Measurements from ENCODE around the gene CLEC20A. TPM values are rescaled to one million over a fixed set of nuclear protein-coding genes. Genes with fewer than 3 reads are reported as not detected.
A peak's percentile ranks its signal among the peaks of the same experiment; 100 is the strongest.

The CLEC20A gene
- polyA plus RNA-seq, 1 donor (not counting 4 experiments of a cell fraction or from before 2014, with no cell fraction given): not detected

DNA sequence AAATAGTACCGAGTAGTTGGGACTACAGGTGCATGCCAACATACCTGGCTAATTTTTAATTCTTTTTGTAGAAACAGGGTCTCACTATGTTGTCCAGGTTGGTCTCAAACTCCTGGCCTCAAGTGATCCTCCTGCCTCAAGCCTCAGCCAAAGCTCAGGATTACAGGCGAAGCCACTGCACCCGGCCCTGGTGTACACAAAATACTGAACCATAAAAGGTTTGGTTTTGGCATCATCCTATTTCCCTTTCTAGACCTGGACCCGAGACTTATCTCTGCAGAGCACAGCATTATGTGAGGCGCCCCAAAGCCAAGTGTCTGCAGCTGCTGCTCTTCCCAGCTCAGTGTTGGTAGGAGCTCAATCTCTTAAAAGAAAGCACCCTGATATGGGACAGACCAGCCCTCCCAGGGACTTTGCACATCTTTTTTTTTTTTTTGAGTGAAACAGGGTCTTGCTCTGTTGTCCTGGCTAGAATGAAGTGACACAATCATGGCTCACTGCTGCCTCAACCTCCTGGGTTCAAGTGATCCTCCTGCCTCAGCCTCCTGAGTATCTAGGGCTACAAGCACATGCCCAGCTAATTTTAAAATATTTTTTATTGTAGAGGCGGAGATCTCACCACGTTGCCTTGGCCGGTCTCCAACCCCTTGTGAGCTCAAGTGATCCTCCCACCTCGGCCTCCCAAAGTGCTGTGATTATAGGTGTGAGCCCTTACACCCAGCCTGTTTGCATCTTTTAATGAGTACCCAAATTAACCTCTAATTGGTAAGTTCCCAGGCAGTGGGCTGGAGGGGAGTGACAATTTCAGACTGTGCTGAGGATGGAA, 36.6 kb upstream of the CLEC20A start:
- Histone ChIP-seq H3K4me2 (ENCODE audit: control insufficient read depth, extremely low read depth, insufficient read depth, low read depth, low read length) (no peak overlapping the region), H4K20me1 (ENCODE audit: control insufficient read depth, extremely low read depth, insufficient read depth, low read length) (no peaks in the 10 kb centered on the region), H2AFZ (ENCODE audit: control insufficient read depth, low read length) (no peak overlapping the region), H3K36me3 (ENCODE audit: control insufficient read depth in 2 of 2, extremely low read depth in 1 of 2, insufficient read depth in 2 of 2, low read length in 2 of 2) (no peaks in the 10 kb centered on the region), H3K9me1 (ENCODE audit: control insufficient read depth, extremely low read depth, insufficient read depth, low read length) (no peaks in the 10 kb centered on the region), H3K79me2 (ENCODE audit: control insufficient read depth, insufficient read depth, low read length) (no peaks in the 10 kb centered on the region), H3K9me3 (ENCODE audit: control insufficient read depth, low read depth, low read length) (no peaks in the 10 kb centered on the region), H3K4me3 (ENCODE audit: control insufficient read depth in 2 of 3, extremely low read depth in 1 of 3, insufficient read depth in 2 of 3, low read depth in 1 of 3, low read length in 3 of 3) (no peak overlapping the region), H3K27ac (ENCODE audit: control insufficient read depth, insufficient read depth, low read length) (no peak overlapping the region), H3K27me3 (ENCODE audit: control insufficient read depth, extremely low read depth, insufficient read depth, low read length) (no peaks in the 10 kb centered on the region), H3K9ac (ENCODE audit: control insufficient read depth, extremely low read depth, insufficient read depth, low read length) (no peak overlapping the region), H3K4me1 (ENCODE audit: control insufficient read depth, extremely low read depth, insufficient read depth, low read length) (peaks cover 37% of the 10 kb centered on the region)
- no peak for TF ChIP-seq EZH2 (IDR thresholded peaks at IDR 0.05; ENCODE audit: low read length)
- TF ChIP-seq, protein P1, sequence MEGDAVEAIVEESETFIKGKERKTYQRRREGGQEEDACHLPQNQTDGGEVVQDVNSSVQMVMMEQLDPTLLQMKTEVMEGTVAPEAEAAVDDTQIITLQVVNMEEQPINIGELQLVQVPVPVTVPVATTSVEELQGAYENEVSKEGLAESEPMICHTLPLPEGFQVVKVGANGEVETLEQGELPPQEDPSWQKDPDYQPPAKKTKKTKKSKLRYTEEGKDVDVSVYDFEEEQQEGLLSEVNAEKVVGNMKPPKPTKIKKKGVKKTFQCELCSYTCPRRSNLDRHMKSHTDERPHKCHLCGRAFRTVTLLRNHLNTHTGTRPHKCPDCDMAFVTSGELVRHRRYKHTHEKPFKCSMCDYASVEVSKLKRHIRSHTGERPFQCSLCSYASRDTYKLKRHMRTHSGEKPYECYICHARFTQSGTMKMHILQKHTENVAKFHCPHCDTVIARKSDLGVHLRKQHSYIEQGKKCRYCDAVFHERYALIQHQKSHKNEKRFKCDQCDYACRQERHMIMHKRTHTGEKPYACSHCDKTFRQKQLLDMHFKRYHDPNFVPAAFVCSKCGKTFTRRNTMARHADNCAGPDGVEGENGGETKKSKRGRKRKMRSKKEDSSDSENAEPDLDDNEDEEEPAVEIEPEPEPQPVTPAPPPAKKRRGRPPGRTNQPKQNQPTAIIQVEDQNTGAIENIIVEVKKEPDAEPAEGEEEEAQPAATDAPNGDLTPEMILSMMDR (optimal IDR thresholded peaks at IDR 0.05 in 1 of 3, IDR thresholded peaks at IDR 0.05 in 1 of 3, conservative IDR thresholded peaks at IDR 0.05 in 1 of 3; ENCODE audit: extremely low read depth in 1 of 3, insufficient read depth in 2 of 3, low read length in 3 of 3): no peak
- DNase-seq (ENCODE audit: low read depth, low spot score): no peak
- FAIRE-seq: no peak
- dilution Hi-C loops (cut with MboI; ENCODE audit: extremely low pct_ligation_motif_present, low sequenced_read_pairs): no loop called here

DNA sequence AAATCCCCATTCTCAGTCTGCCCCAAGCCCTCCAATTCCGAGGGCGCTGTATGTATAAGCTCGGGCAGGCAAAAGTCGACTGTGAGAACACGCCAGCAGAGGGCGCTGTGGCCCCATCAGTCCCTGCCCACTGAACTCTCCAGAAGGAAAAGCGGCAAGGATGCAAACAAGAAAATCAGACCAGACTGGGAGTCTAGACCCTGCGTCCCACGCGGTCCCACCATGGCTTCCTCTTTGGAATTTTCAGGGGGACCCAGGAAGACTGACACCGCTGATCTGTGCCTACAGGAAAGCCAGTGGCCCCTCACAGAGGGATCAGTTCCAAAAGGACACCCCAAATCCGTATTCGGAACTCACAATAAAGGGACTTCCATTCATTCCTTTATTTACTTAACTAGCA, 35.6 kb upstream of the CLEC20A start:
- FAIRE-seq (peak; percentile 70), DNase-seq (ENCODE audit: low read depth, low spot score) (no peak)
- H3K27me3 ChIP-seq (ENCODE audit: control insufficient read depth, extremely low read depth, insufficient read depth, low read length): no peaks in the 10 kb centered on the region
- peaks cover 29% of the 10 kb centered on the region for H3K4me1 ChIP-seq (ENCODE audit: control insufficient read depth, extremely low read depth, insufficient read depth, low read length)
- no peaks in the 10 kb centered on the region for H3K36me3 ChIP-seq (ENCODE audit: control insufficient read depth in 2 of 2, extremely low read depth in 1 of 2, insufficient read depth in 2 of 2, low read length in 2 of 2)
- TF ChIP-seq, protein P1 (optimal IDR thresholded peaks at IDR 0.05 in 1 of 3, IDR thresholded peaks at IDR 0.05 in 1 of 3, conservative IDR thresholded peaks at IDR 0.05 in 1 of 3; ENCODE audit: extremely low read depth in 1 of 3, insufficient read depth in 2 of 3, low read length in 3 of 3): peak; percentile 86 to 93 (median 93)
- TF ChIP-seq EZH2 (IDR thresholded peaks at IDR 0.05; ENCODE audit: low read length): no peak
- H3K9me1 ChIP-seq (ENCODE audit: control insufficient read depth, extremely low read depth, insufficient read depth, low read length): no peaks in the 10 kb centered on the region
- H3K9ac ChIP-seq (ENCODE audit: control insufficient read depth, extremely low read depth, insufficient read depth, low read length): peak overlapping the region; percentile 30
- H3K4me3 ChIP-seq (ENCODE audit: control insufficient read depth in 2 of 3, extremely low read depth in 1 of 3, insufficient read depth in 2 of 3, low read depth in 1 of 3, low read length in 3 of 3): no peak overlapping the region
- peak overlapping the region; percentile 46 for H3K4me2 ChIP-seq (ENCODE audit: control insufficient read depth, extremely low read depth, insufficient read depth, low read depth, low read length)
- H3K79me2 ChIP-seq (ENCODE audit: control insufficient read depth, insufficient read depth, low read length): no peaks in the 10 kb centered on the region
- no peaks in the 10 kb centered on the region for H3K9me3 ChIP-seq (ENCODE audit: control insufficient read depth, low read depth, low read length)
- H4K20me1 ChIP-seq (ENCODE audit: control insufficient read depth, extremely low read depth, insufficient read depth, low read length): no peaks in the 10 kb centered on the region
- H2AFZ ChIP-seq (ENCODE audit: control insufficient read depth, low read length): no peak overlapping the region
- dilution Hi-C loops (cut with MboI; ENCODE audit: extremely low pct_ligation_motif_present, low sequenced_read_pairs): no loop called here
- no peak overlapping the region for H3K27ac ChIP-seq (ENCODE audit: control insufficient read depth, insufficient read depth, low read length)

Measured in keratinocyte (primary cell).